Immature natural killer cell (primary cell): ENCODE results near the gene CBX4. TPM values are rescaled to one million over a fixed set of nuclear protein-coding genes. Genes with fewer than 3 reads are reported as not detected.

ENCODE experiments used
- DNase-seq, 3 donors: peaks; one replicate each; pipeline ENCODE4 v3.0.0; 2022; ENCODE audit warnings: mixed read lengths in 1 of 3
- H3K27ac Mint-ChIP-seq, 6 donors: one replicate each; pipeline ENCODE4 v1.8.0; 2020; ENCODE audit warnings: mixed read lengths in 6 of 6, mild to moderate bottlenecking in 5 of 6, inconsistent platforms in 4 of 6, moderate library complexity in 3 of 6
- H3K27me3 Mint-ChIP-seq, 3 donors: one replicate each; pipeline ENCODE4 v1.8.0; 2020 to 2021; ENCODE audit warnings: low read depth in 3 of 3, mild to moderate bottlenecking in 3 of 3, mixed read lengths in 3 of 3, moderate library complexity in 3 of 3, inconsistent platforms in 1 of 3
- H3K36me3 Mint-ChIP-seq, 3 donors: one replicate each; pipeline ENCODE4 v1.8.0; 2020; ENCODE audit warnings: mixed read lengths in 3 of 3, inconsistent platforms in 2 of 3, mild to moderate bottlenecking in 2 of 3
- H3K4me1 Mint-ChIP-seq, 2 donors: one replicate each; pipeline ENCODE4 v1.8.0; 2020; ENCODE audit warnings: inconsistent platforms in 2 of 2, mild to moderate bottlenecking in 2 of 2, mixed read lengths in 2 of 2, moderate library complexity in 1 of 2
- H3K4me3 Mint-ChIP-seq, 5 donors: one replicate each; pipeline ENCODE4 v1.8.0; 2020; ENCODE audit warnings: mild to moderate bottlenecking in 5 of 5, mixed read lengths in 5 of 5, inconsistent platforms in 3 of 5, moderate library complexity in 3 of 5
- H3K9me3 Mint-ChIP-seq, 6 donors: one replicate each; pipeline ENCODE4 v1.8.0; 2020; ENCODE audit warnings: mild to moderate bottlenecking in 6 of 6, mixed read lengths in 6 of 6, inconsistent platforms in 4 of 6, moderate library complexity in 3 of 6
- polyA plus RNA-seq, 3 donors: library from polyadenylated mRNA; unstranded; fragments of 300-500 nt; fragmentation: Illumina TruSeq; gene quantifications; one replicate each; pipeline ENCODE4 v1.2.3, GENCODE V29; 2021

CBX4 gene
- polyA plus RNA-seq, 3 donors from 2014 or later: 3.0 to 6.7 (median 4.9) TPM

- peak overlapping the region in 3 of 6 donors; percentile 53 to 71 (median 69) for H3K27ac Mint-ChIP-seq
- peaks cover 48 to 65% (median 52%) of the 10 kb centered on the region in 3 donors for H3K27me3 Mint-ChIP-seq
- peaks cover 32 to 48% of the 10 kb centered on the region in 2 donors for H3K4me1 Mint-ChIP-seq
- peaks cover 0 to 6% (median 0%) of the 10 kb centered on the region in 6 donors for H3K9me3 Mint-ChIP-seq
- H3K4me3 Mint-ChIP-seq: peak overlapping the region; percentile 66 to 74 (median 68)
- peaks cover 0 to 6% (median 3%) of the 10 kb centered on the region in 3 donors for H3K36me3 Mint-ChIP-seq
- peak in 1 of 3 donors; percentile 33 for DNase-seq
Measured at GRCh38 chr17:79798299-79799173, 40.7 kb downstream of the CBX4 start.

- Mint-ChIP-seq H3K27ac (peak overlapping the region in 1 of 6 donors; percentile 86), H3K36me3 (peaks cover 0 to 6% (median 3%) of the 10 kb centered on the region in 3 donors), H3K4me1 (peaks cover 31 to 48% of the 10 kb centered on the region in 2 donors), H3K4me3 (peak overlapping the region in 1 of 5 donors; percentile 88), H3K27me3 (peaks cover 42 to 61% (median 45%) of the 10 kb centered on the region in 3 donors), H3K9me3 (peaks cover 0 to 6% (median 0%) of the 10 kb centered on the region in 6 donors)
- peak in 1 of 3 donors; percentile 29 for DNase-seq
Measured at GRCh38 chr17:79797492-79798298, 41.5 kb downstream of the CBX4 start.

- Mint-ChIP-seq H3K36me3 (peaks cover 0 to 6% (median 3%) of the 10 kb centered on the region in 3 donors), H3K4me1 (peaks cover 28 to 42% of the 10 kb centered on the region in 2 donors), H3K9me3 (peaks cover 0 to 5% (median 0%) of the 10 kb centered on the region in 6 donors), H3K27me3 (peaks cover 42 to 61% (median 45%) of the 10 kb centered on the region in 3 donors), H3K4me3 (peak within 1 kb of the TSS; percentile 86 to 90 (median 90)), H3K27ac (peak within 1 kb of the TSS; percentile 43 to 89 (median 85))
- DNase-seq: peak; percentile 99
Measured at GRCh38 chr17:79796763-79797491, 42.3 kb downstream of the CBX4 start, which contains the start of gene CBX8. Gene CBX8, minus strand, starts transcription at chr17:79797077. Its CDS starts 79 bp downstream, at chr17:79796998.

GRCh38 chr17:79796444-79796762, 42.8 kb downstream of the CBX4 start:
- H3K27me3 Mint-ChIP-seq: peaks cover 38 to 60% (median 43%) of the 10 kb centered on the region in 3 donors
- peak overlapping the region; percentile 86 to 90 (median 90) for H3K4me3 Mint-ChIP-seq
- H3K27ac Mint-ChIP-seq: peak overlapping the region in 4 of 6 donors; percentile 22 to 86 (median 54)
- H3K4me1 Mint-ChIP-seq: peaks cover 27 to 36% of the 10 kb centered on the region in 2 donors
- H3K9me3 Mint-ChIP-seq: peaks cover 0 to 4% (median 0%) of the 10 kb centered on the region in 6 donors
- peaks cover 0 to 6% (median 3%) of the 10 kb centered on the region in 3 donors for H3K36me3 Mint-ChIP-seq
- no peak for DNase-seq

- H3K9me3 Mint-ChIP-seq: peaks cover 0 to 4% (median 0%) of the 10 kb centered on the region in 6 donors
- H3K36me3 Mint-ChIP-seq: peaks cover 0 to 6% (median 3%) of the 10 kb centered on the region in 3 donors
- no peak for DNase-seq
- peaks cover 40 to 61% (median 46%) of the 10 kb centered on the region in 3 donors for H3K27me3 Mint-ChIP-seq
- peak overlapping the region; percentile 86 to 90 (median 90) for H3K4me3 Mint-ChIP-seq
- H3K27ac Mint-ChIP-seq: peak overlapping the region in 4 of 6 donors; percentile 22 to 86 (median 54)
- H3K4me1 Mint-ChIP-seq: peaks cover 29 to 35% of the 10 kb centered on the region in 2 donors
Measured at GRCh38 chr17:79795795-79796443, 43.3 kb downstream of the CBX4 start.

- H3K4me3 Mint-ChIP-seq: no peak overlapping the region
- H3K27ac Mint-ChIP-seq: no peak overlapping the region
- peaks cover 20 to 26% of the 10 kb centered on the region in 2 donors for H3K4me1 Mint-ChIP-seq
- H3K36me3 Mint-ChIP-seq: peaks cover 0 to 3% (median 3%) of the 10 kb centered on the region in 3 donors
- H3K27me3 Mint-ChIP-seq: peaks cover 35 to 58% (median 38%) of the 10 kb centered on the region in 3 donors
- DNase-seq: no peak
- peaks cover 0 to 4% (median 0%) of the 10 kb centered on the region in 6 donors for H3K9me3 Mint-ChIP-seq
Measured at GRCh38 chr17:79794659-79795511, 44.4 kb downstream of the CBX4 start.

- Mint-ChIP-seq H3K27me3 (peaks cover 28 to 54% (median 35%) of the 10 kb centered on the region in 3 donors), H3K36me3 (peaks cover 0 to 3% (median 3%) of the 10 kb centered on the region in 3 donors), H3K9me3 (peaks cover 0 to 2% (median 0%) of the 10 kb centered on the region in 6 donors), H3K27ac (peak overlapping the region in 1 of 6 donors; percentile 45), H3K4me1 (peaks cover 16 to 18% of the 10 kb centered on the region in 2 donors), H3K4me3 (no peak overlapping the region)
- no peak for DNase-seq
Measured at GRCh38 chr17:79793924-79794304, 45.3 kb downstream of the CBX4 start.

GRCh38 chr17:79792984-79793923, 46.0 kb downstream of the CBX4 start:
- no peak for DNase-seq
- no peak overlapping the region for H3K4me3 Mint-ChIP-seq
- peaks cover 0 to 4% (median 0%) of the 10 kb centered on the region in 6 donors for H3K9me3 Mint-ChIP-seq
- H3K4me1 Mint-ChIP-seq: peaks cover 10 to 12% of the 10 kb centered on the region in 2 donors
- peaks cover 28 to 54% (median 30%) of the 10 kb centered on the region in 3 donors for H3K27me3 Mint-ChIP-seq
- H3K27ac Mint-ChIP-seq: peak overlapping the region in 1 of 6 donors; percentile 45
- H3K36me3 Mint-ChIP-seq: peaks cover 0 to 3% (median 3%) of the 10 kb centered on the region in 3 donors

- Mint-ChIP-seq H3K4me1 (peaks cover 8 to 12% of the 10 kb centered on the region in 2 donors), H3K36me3 (peaks cover 0 to 3% (median 3%) of the 10 kb centered on the region in 3 donors), H3K4me3 (peak overlapping the region in 1 of 5 donors; percentile 30)
Measured at GRCh38 chr17:79792341-79792871, 46.8 kb downstream of the CBX4 start.

GRCh38 chr17:79791735-79792161, 47.5 kb downstream of the CBX4 start:
- DNase-seq: no peak
- Mint-ChIP-seq H3K9me3 (peaks cover 0 to 4% (median 0%) of the 10 kb centered on the region in 6 donors), H3K4me3 (no peak overlapping the region), H3K4me1 (peaks cover 8 to 12% of the 10 kb centered on the region in 2 donors), H3K27ac (no peak overlapping the region), H3K27me3 (peaks cover 24 to 57% (median 32%) of the 10 kb centered on the region in 3 donors), H3K36me3 (peaks cover 0 to 3% (median 3%) of the 10 kb centered on the region in 3 donors)

More at GRCh38 chr17:79792341-79792871, 46.8 kb downstream of the CBX4 start:
- peaks cover 29 to 60% (median 35%) of the 10 kb centered on the region in 3 donors for H3K27me3 Mint-ChIP-seq
- peak overlapping the region in 2 of 6 donors; percentile 16 to 30 for H3K27ac Mint-ChIP-seq
- H3K9me3 Mint-ChIP-seq: peaks cover 0 to 4% (median 0%) of the 10 kb centered on the region in 6 donors
- no peak for DNase-seq
